ENCODE measurements around the gene GNAQ. TPM values are rescaled to one million over a fixed set of nuclear protein-coding genes. Genes with fewer than 3 reads are reported as not detected.

The GNAQ gene
- polyA plus RNA-seq, 3 donors, result 8.3 to 51.0 (median 9.6) TPM

GRCh38 chr9:77807846-77808750, 223.5 kb downstream of the GNAQ start:
- H3K4me3 Mint-ChIP-seq, result no peak overlapping the region

GRCh38 chr9:77807281-77807683, 224.3 kb downstream of the GNAQ start:
- peaks cover 50% of the 10 kb centered on the region for H3K79me2 ChIP-seq (ENCODE audit: insufficient read depth, low read length)
- H3K27me3 Mint-ChIP-seq (ENCODE audit: low read depth in 3 of 3), result no peaks in the 10 kb centered on the region
- no peak overlapping the region for H2AFZ ChIP-seq (ENCODE audit: insufficient read depth, low read depth, low read length, poor library complexity, severe bottlenecking)
- peaks cover 25 to 74% of the 10 kb centered on the region in 2 donors for H3K36me3 ChIP-seq (replicated peaks in 1 of 2; ENCODE audit: control insufficient read depth in 1 of 2, insufficient read depth in 2 of 2, low read length in 2 of 2)
- peak overlapping the region in 4 of 7 donors; percentile 22 to 91 (median 59) for H3K27ac Mint-ChIP-seq
- peaks cover 95% of the 10 kb centered on the region for H4K20me1 ChIP-seq (ENCODE audit: insufficient read depth, low read length)
- no peak for TF ChIP-seq CTCF (IDR thresholded peaks at IDR 0.05)
- H3K9me3 ChIP-seq (replicated peaks in 1 of 2; ENCODE audit: control insufficient read depth in 1 of 2, insufficient read depth in 1 of 2, low read length in 2 of 2), result no peaks in the 10 kb centered on the region
- H3K9me3 Mint-ChIP-seq, result no peaks in the 10 kb centered on the region
- H3K4me2 ChIP-seq (replicated peaks; ENCODE audit: extremely low read depth, low read length, poor library complexity, severe bottlenecking), result no peak overlapping the region
- intact Hi-C loops (cut with micrococcal nuclease), result no loop called here
- H3K4me3 Mint-ChIP-seq, result no peak overlapping the region
- H3K36me3 Mint-ChIP-seq, result peaks cover 63 to 72% of the 10 kb centered on the region in 2 donors
- no peak overlapping the region for H3K4me3 ChIP-seq (replicated peaks in 1 of 3; ENCODE audit: low read depth in 2 of 3, low read length in 3 of 3)
- DNase-seq, result peak; percentile 59 to 83 (median 69)
- H3K4me1 ChIP-seq (ENCODE audit: control insufficient read depth in 1 of 2, insufficient read depth in 2 of 2, low read length in 2 of 2), result peaks cover 9 to 15% of the 10 kb centered on the region in 2 donors
- peaks cover 23% of the 10 kb centered on the region for H3K4me1 Mint-ChIP-seq
- no CpG with 5 or more reads among the region's 2 CpGs for WGBS (ENCODE audit: insufficient coverage)
- H3K9ac ChIP-seq (ENCODE audit: insufficient read depth, low read length, poor library complexity, severe bottlenecking), result no peak overlapping the region
- H3K27ac ChIP-seq (ENCODE audit: low read depth in 1 of 2, low read length in 2 of 2), result peak overlapping the region in 1 of 2 donors; percentile 51
- H3K27me3 ChIP-seq (ENCODE audit: control insufficient read depth in 2 of 2, insufficient read depth in 2 of 2, low read length in 2 of 2), result no peaks in the 10 kb centered on the region

More at GRCh38 chr9:77807846-77808750, 223.5 kb downstream of the GNAQ start:
- Histone ChIP-seq H3K79me2 (ENCODE audit: insufficient read depth, low read length) (peaks cover 48% of the 10 kb centered on the region), H3K9me3 (replicated peaks in 1 of 2; ENCODE audit: control insufficient read depth in 1 of 2, insufficient read depth in 1 of 2, low read length in 2 of 2) (no peaks in the 10 kb centered on the region), H3K4me1 (ENCODE audit: control insufficient read depth in 1 of 2, insufficient read depth in 2 of 2, low read length in 2 of 2) (peaks cover 9 to 15% of the 10 kb centered on the region in 2 donors), H3K27ac (ENCODE audit: low read depth in 1 of 2, low read length in 2 of 2) (peak overlapping the region in 1 of 2 donors; percentile 51), H2AFZ (ENCODE audit: insufficient read depth, low read depth, low read length, poor library complexity, severe bottlenecking) (no peak overlapping the region), H3K4me2 (replicated peaks; ENCODE audit: extremely low read depth, low read length, poor library complexity, severe bottlenecking) (no peak overlapping the region), H3K36me3 (replicated peaks in 1 of 2; ENCODE audit: control insufficient read depth in 1 of 2, insufficient read depth in 2 of 2, low read length in 2 of 2) (peaks cover 23 to 74% of the 10 kb centered on the region in 2 donors), H4K20me1 (ENCODE audit: insufficient read depth, low read length) (peaks cover 98% of the 10 kb centered on the region), H3K4me3 (replicated peaks in 1 of 3; ENCODE audit: low read depth in 2 of 3, low read length in 3 of 3) (no peak overlapping the region), H3K27me3 (ENCODE audit: control insufficient read depth in 2 of 2, insufficient read depth in 2 of 2, low read length in 2 of 2) (no peaks in the 10 kb centered on the region), H3K9ac (ENCODE audit: insufficient read depth, low read length, poor library complexity, severe bottlenecking) (no peak overlapping the region)
- Mint-ChIP-seq H3K27me3 (ENCODE audit: low read depth in 3 of 3) (no peaks in the 10 kb centered on the region), H3K9me3 (no peaks in the 10 kb centered on the region), H3K4me1 (peaks cover 23% of the 10 kb centered on the region), H3K36me3 (peaks cover 62 to 72% of the 10 kb centered on the region in 2 donors), H3K27ac (peak overlapping the region in 1 of 7 donors; percentile 85)
- no peak for TF ChIP-seq CTCF (IDR thresholded peaks at IDR 0.05)
- intact Hi-C loops (cut with micrococcal nuclease), result no loop called here
- 100% methylated on average over 1 of the region's 6 CpGs for WGBS (ENCODE audit: insufficient coverage)
- no peak for DNase-seq

All from CD14-positive monocyte (primary cell).